Sigmoid colon (tissue), 7 donors: ENCODE results near the gene CAD. TPM values are rescaled to one million over a fixed set of nuclear protein-coding genes. Genes with fewer than 3 reads are reported as not detected.

Experiments used
- DNase-seq: peaks from one replicate; pipeline ENCODE4 v3.0.0-alpha.2; 2019
- H3K27ac ChIP-seq, 4 donors: fragments of 200-600 bp; sonication (generic); one replicate each; pipeline ENCODE4 v1.5.1; 2016 to 2019; ENCODE audit warnings: mild to moderate bottlenecking in 1 of 4
- H3K27me3 ChIP-seq, 3 donors: fragments of 200-600 bp; sonication (generic); one replicate each; pipeline ENCODE4 v1.5.1; 2019; ENCODE audit warnings: mild to moderate bottlenecking in 1 of 3
- H3K36me3 ChIP-seq, 4 donors: fragments of 200-600 bp; sonication (generic); one replicate each; pipeline ENCODE4 v1.5.1; 2016 to 2019
- H3K4me1 ChIP-seq, 4 donors: fragments of 200-600 bp; sonication (generic); one replicate each; pipeline ENCODE4 v1.5.1; 2017 to 2019
- H3K4me3 ChIP-seq, 4 donors: fragments of 200-600 bp; sonication (generic); one replicate each; pipeline ENCODE4 v1.5.1; 2017 to 2019; ENCODE audit warnings: mild to moderate bottlenecking in 2 of 4, moderate library complexity in 1 of 4
- H3K9me3 ChIP-seq, 4 donors: fragments of 200-600 bp in 3 of 4; sonication (generic) in 3 of 4; one replicate each; pipeline versions ENCODE4 v1.5.1 to v1.6.1; 2013 to 2019
- EP300 ChIP-seq, 4 donors: sonication (generic); formaldehyde crosslinking; IDR thresholded peaks; one replicate each; pipeline ENCODE4 v1.6.1; 2017; ENCODE audit warnings: antibody characterized with exemption in 4 of 4
- POLR2A ChIP-seq, 2 donors: fragments of 450-650 bp; IDR thresholded peaks; one replicate each; pipeline ENCODE4 v1.6.1; 2016; ENCODE audit warnings: antibody characterized with exemption in 2 of 2, mild to moderate bottlenecking in 2 of 2, moderate library complexity in 2 of 2
- POLR2AphosphoS5 ChIP-seq, 4 donors: sonication (generic); formaldehyde crosslinking; IDR thresholded peaks; one replicate each; pipeline ENCODE4 v1.6.1; 2017; ENCODE audit warnings: antibody characterized with exemption in 4 of 4
- WGBS, 2 donors: extraction: QIAGEN DNeasy Blood & Tissue Kit; methylation state at CpG; one replicate each; pipeline ENCODE4 v1.1.7; 2013; 5-methylcytosine and 5-hydroxymethylcytosine counted together
- intact Hi-C: fragments of 100-400 bp; cut with DNase I; formaldehyde crosslinking; loops from one replicate; pipeline ENCODE4 v1.15.1; 2023
- polyA plus RNA-seq, 3 donors: library from polyadenylated mRNA; stranded (reverse); fragments of 200-250 nt; gene quantifications; one replicate each; pipeline ENCODE4 v1.2.3, GENCODE V29; 2013
- total RNA-seq, 4 donors: library from RNA; depleted of rRNA; stranded (reverse); fragments of >200 nt; gene quantifications; one replicate each; pipeline ENCODE4 v1.1.0, GENCODE V29; 2016
- TF ChIP-seq, protein P1 (sequence below), 4 experiments: fragments of 450-650 bp in 3 of 4; fragments of 200-600 bp in 1 of 4; IDR thresholded peaks; one replicate each; pipeline ENCODE4 v1.5.1; 2016 to 2019; ENCODE audit warnings: antibody characterized with exemption in 4 of 4, mild to moderate bottlenecking in 3 of 4, moderate library complexity in 2 of 4
- donor health status: healthy with polysubstance abuse.
- donor health status: Bipolar disorder and iron deficiency.
- donor health status: healthy.

Gene CAD
- total and polyA plus RNA-seq, 7 donors: 1.8 to 27.4 (median 12.8) TPM

DNA sequence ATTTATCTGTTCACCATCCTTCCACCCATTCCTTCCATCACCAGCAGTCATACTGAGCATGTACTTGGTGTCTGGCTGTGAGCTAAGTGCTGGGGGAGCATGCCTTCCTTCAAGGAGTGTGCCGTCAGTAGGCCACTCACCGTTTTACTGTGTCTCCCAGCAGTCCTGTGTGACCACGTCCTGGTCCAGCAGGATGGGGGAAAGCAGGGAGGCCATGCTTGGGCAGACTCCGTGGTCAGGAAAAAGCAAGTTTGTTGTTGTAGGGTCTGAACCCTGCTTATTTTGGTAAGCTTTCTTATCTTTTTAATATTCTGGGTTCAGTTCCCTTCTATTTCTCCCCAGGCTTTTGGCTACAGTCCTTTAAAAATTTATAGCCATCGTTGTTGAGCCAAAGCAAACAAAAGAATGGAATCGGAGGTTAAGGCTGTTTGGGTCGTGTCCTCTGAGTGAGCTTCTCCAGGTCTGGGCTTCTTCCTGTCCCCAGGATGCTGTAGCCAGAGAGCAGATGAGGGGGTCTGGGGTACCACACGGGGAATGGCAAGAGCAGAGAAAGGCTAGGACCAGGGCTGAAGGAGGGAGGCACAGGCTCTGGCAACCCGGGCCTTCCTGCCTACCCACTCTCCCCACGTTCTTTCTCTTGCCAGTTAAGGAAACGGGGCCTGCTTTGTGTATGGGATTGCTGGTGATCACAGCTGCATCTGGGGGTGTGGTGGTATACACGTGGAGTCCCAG lies 32.2 kb downstream of the CAD start:
- Histone ChIP-seq H3K4me3 (no peak overlapping the region), H3K27ac (no peak overlapping the region), H3K4me1 (peaks cover 0 to 10% (median 5%) of the 10 kb centered on the region in 4 donors), H3K36me3 (peaks cover 0 to 4% (median 0%) of the 10 kb centered on the region in 4 donors), H3K9me3 (no peaks in the 10 kb centered on the region), H3K27me3 (peaks cover 0 to 30% (median 2%) of the 10 kb centered on the region in 3 donors)
- no peak for DNase-seq
- no peak for TF ChIP-seq EP300 (IDR thresholded peaks at IDR 0.05)
- no peak for TF ChIP-seq POLR2A (IDR thresholded peaks at IDR 0.05)
- TF ChIP-seq, protein P1, sequence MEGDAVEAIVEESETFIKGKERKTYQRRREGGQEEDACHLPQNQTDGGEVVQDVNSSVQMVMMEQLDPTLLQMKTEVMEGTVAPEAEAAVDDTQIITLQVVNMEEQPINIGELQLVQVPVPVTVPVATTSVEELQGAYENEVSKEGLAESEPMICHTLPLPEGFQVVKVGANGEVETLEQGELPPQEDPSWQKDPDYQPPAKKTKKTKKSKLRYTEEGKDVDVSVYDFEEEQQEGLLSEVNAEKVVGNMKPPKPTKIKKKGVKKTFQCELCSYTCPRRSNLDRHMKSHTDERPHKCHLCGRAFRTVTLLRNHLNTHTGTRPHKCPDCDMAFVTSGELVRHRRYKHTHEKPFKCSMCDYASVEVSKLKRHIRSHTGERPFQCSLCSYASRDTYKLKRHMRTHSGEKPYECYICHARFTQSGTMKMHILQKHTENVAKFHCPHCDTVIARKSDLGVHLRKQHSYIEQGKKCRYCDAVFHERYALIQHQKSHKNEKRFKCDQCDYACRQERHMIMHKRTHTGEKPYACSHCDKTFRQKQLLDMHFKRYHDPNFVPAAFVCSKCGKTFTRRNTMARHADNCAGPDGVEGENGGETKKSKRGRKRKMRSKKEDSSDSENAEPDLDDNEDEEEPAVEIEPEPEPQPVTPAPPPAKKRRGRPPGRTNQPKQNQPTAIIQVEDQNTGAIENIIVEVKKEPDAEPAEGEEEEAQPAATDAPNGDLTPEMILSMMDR (IDR thresholded peaks at IDR 0.05): no peak
- no peak for TF ChIP-seq POLR2AphosphoS5 (IDR thresholded peaks at IDR 0.05)
- 27 to 60% methylated on average over 12 of the region's 12 CpGs for WGBS, 2 donors
- intact Hi-C loops: no loop called here

DNA sequence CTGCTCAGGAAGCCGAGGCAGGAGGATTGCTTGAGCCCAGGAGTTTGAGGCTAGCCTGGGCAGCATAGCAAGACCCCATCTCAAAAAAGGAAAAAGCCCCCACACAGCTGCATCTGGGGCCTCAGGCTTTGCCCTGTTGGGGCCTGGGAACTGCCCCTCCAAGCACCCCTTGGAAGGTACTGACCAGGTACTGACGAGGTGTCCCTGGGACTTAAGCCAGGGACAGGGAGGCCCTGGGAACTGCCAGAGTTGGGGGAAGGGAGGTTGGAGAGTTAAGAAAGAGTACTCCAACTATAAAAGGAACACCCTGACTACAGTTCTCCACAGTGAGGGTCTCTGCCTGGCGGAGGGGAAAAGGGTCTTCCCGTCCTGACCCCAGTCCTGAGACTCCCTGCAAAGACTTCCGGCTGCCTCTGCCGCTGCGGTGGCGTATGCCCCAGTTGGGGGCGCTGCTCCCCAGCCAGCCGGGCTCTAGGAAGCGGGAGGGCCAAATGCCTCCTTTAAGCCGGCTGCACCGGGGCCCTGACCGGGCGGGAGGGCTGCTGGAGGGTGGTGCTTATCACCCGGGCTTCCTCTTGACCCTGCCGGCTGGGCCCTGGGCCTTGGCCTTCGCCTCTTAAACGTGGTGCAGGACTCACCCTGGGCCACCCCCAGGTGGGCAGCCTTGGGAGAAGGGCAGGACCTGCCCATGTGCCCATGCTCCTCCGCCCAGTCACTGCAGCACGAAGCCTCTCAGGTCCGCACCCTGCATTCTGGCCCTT lies 32.9 kb downstream of the CAD start:
- DNase-seq: no peak
- no peak overlapping the region for H3K4me3 ChIP-seq
- H3K27ac ChIP-seq: no peak overlapping the region
- H3K9me3 ChIP-seq: no peaks in the 10 kb centered on the region
- H3K4me1 ChIP-seq: peaks cover 0 to 10% (median 5%) of the 10 kb centered on the region in 4 donors
- TF ChIP-seq, protein P1 (IDR thresholded peaks at IDR 0.05): peak in 1 of 4 experiments; percentile 13
- TF ChIP-seq EP300 (IDR thresholded peaks at IDR 0.05) (no peak), POLR2AphosphoS5 (IDR thresholded peaks at IDR 0.05) (no peak), POLR2A (IDR thresholded peaks at IDR 0.05) (no peak)
- H3K27me3 ChIP-seq: peaks cover 0 to 32% (median 3%) of the 10 kb centered on the region in 3 donors
- intact Hi-C loops: no loop called here
- no peaks in the 10 kb centered on the region for H3K36me3 ChIP-seq
- WGBS, 2 donors: 10 to 25% methylated on average over 22 of the region's 22 CpGs

DNA sequence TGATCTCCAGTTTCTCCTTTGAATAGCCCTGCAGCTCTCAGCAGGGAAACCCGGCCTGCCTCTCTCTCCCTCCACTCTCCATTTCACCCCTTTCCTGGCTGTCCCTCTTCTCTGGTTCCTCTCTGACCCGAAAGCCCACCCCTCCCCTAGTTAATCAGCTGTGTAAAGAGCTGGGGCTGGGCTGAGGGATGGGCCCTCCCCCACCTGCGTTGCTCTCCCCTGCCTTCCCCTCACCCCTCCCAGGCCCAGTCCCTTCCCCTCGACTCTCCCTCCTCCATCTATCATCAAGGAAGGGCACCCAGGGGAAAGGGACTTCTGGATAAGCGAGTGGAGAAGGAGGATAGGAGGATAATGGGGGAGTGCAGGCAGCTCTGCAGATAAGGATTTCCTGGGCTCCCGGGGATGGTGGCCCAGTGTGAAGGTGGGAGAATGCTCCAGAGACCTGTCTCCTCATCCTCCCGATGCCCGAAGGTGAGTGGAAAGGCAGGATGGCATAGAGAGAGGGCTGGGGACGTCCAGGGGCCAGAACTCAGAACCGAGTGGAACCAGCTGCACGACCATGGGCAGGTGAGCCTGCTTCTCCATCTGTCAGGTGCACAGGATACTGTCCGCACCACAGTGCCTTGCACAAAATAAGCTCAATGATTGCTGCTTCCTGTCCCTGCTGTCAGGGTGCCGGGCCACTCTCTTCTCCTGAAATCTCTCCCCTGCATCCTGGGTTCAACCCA lies 33.6 kb downstream of the CAD start:
- WGBS, 2 donors: 59 to 68% methylated on average over 13 of the region's 13 CpGs
- H3K4me3 ChIP-seq: no peak overlapping the region
- intact Hi-C loops: no loop called here
- H3K36me3 ChIP-seq: no peaks in the 10 kb centered on the region
- H3K4me1 ChIP-seq: peaks cover 0 to 10% (median 5%) of the 10 kb centered on the region in 4 donors
- no peaks in the 10 kb centered on the region for H3K9me3 ChIP-seq
- H3K27ac ChIP-seq: no peak overlapping the region
- TF ChIP-seq EP300 (IDR thresholded peaks at IDR 0.05): no peak
- TF ChIP-seq, protein P1 (IDR thresholded peaks at IDR 0.05): no peak
- no peak for TF ChIP-seq POLR2AphosphoS5 (IDR thresholded peaks at IDR 0.05)
- no peak for TF ChIP-seq POLR2A (IDR thresholded peaks at IDR 0.05)
- DNase-seq: no peak
- H3K27me3 ChIP-seq: peaks cover 0 to 32% (median 3%) of the 10 kb centered on the region in 3 donors

DNA sequence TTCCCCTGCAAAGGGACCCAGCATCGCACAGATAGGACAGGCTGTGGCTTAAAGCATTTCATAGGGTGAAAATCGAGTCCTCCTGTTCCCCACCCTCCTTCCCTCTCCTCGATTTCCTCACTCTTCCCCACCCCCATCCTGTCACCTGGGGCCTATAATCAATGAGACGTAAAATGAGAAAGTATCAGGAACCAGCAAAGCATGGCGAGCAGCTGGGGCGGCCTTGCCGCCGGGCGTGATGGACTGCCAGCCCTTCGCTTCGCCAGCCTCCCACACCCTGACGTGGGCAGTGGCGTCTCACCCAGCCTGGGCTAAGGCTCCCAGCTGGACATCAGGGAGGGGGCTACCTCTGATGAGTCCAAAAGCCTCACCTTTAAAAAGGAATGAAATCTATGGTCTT lies 34.6 kb downstream of the CAD start:
- H3K27me3 ChIP-seq: peaks cover 0 to 38% (median 3%) of the 10 kb centered on the region in 3 donors
- H3K27ac ChIP-seq: no peak overlapping the region
- no peak overlapping the region for H3K4me3 ChIP-seq
- H3K9me3 ChIP-seq: no peaks in the 10 kb centered on the region
- no peaks in the 10 kb centered on the region for H3K36me3 ChIP-seq
- DNase-seq: no peak
- intact Hi-C loops: no loop called here
- 79 to 85% methylated on average over 13 of the region's 13 CpGs for WGBS, 2 donors
- TF ChIP-seq POLR2A (IDR thresholded peaks at IDR 0.05) (no peak), EP300 (IDR thresholded peaks at IDR 0.05) (no peak), POLR2AphosphoS5 (IDR thresholded peaks at IDR 0.05) (no peak)
- TF ChIP-seq, protein P1 (IDR thresholded peaks at IDR 0.05): no peak
- peaks cover 0 to 10% (median 5%) of the 10 kb centered on the region in 4 donors for H3K4me1 ChIP-seq
